Pancreas (tissue), 10 donors: ENCODE measurements around the gene RCSD1. TPM values are rescaled to one million over a fixed set of nuclear protein-coding genes. Genes with fewer than 3 reads are reported as not detected.

ENCODE experiments used
- ATAC-seq, 4 donors: fragments of 200-7000 bp; cut with Tn5 transposase; one replicate each; pipeline versions ENCODE4 v1.8.0 to v1.9.1; 2020; ENCODE audit warnings: mild to moderate bottlenecking in 4 of 4, moderate library complexity in 4 of 4
- DNase-seq, 6 donors: peaks; one replicate each; pipeline ENCODE4 v3.0.0-alpha.2; 2020
- FAIRE-seq: peaks from 2 replicates; lab custom pipeline; 2012; peaks lifted over from hg19 to GRCh38; lab: Jason Lieb, UNC
- H3K27ac ChIP-seq, 4 donors: fragments of 200-600 bp; sonication (generic); 1 replicate in 3 of 4; 2 replicates in 1 of 4; pipeline versions ENCODE4 v1.5.0 to v1.8.0; 2020
- H3K27me3 ChIP-seq, 4 donors: fragments of 200-600 bp; one replicate each; pipeline ENCODE4 v1.8.0; 2021
- H3K36me3 ChIP-seq, 3 donors: fragments of 200-600 bp; sonication (generic) in 1 of 3; one replicate each; pipeline versions ENCODE4 v1.5.0 to v1.8.0; 2020 to 2021
- H3K4me1 ChIP-seq, 3 donors: fragments of 200-600 bp; one replicate each; pipeline ENCODE4 v1.8.0; 2021
- H3K4me3 ChIP-seq, 4 donors: fragments of 200-600 bp; sonication (generic) in 2 of 4; one replicate each; pipeline versions ENCODE4 v1.5.0 to v1.8.0; 2020 to 2021
- H3K9me3 ChIP-seq, 4 donors: fragments of 200-600 bp; one replicate each; pipeline ENCODE4 v1.8.0; 2021
- CTCF ChIP-seq, 4 donors: fragments of 200-600 bp; sonication (generic) in 3 of 4; IDR thresholded peaks; one replicate each; pipeline versions ENCODE4 v1.5.0 to v1.8.0; 2021; ENCODE audit warnings: antibody characterized with exemption in 4 of 4
- WGBS, 2 donors: extraction: QIAGEN DNeasy Blood & Tissue Kit; methylation state at CpG; one replicate each; pipeline ENCODE4 v1.1.7; 2013; 5-methylcytosine and 5-hydroxymethylcytosine counted together
- intact Hi-C, 3 donors: fragments of 100-400 bp; cut with DNase I; formaldehyde crosslinking; loops; one replicate each; pipeline versions ENCODE4 v1.11.1 to v1.14.2; 2022
- polyA plus RNA-seq, 2 donors: library from polyadenylated mRNA; stranded (reverse); fragments of 200-250 nt; gene quantifications; one replicate each; pipeline ENCODE4 v1.2.3, GENCODE V29; 2013
- total RNA-seq, 6 donors: library from RNA; stranded (reverse); fragmentation: NEBNext Ultra II Directional in 4 of 6; extraction: Animal tissue kit (Norgen Biotek cat#: 25700) in 4 of 6; gene quantifications; one replicate each; pipeline versions ENCODE4 v1.2.1 to v1.2.4, GENCODE V29; 2021 to 2023
- donor health status: healthy with polysubstance abuse.
- donor health status: DM: no; HTN: no; CAD: no; lungs with moderate emphysema.
- donor health status: DM: no; HTN: no; CAD: no.
- donor health status: control.
- donor health status: control.
- donor health status: Bipolar disorder and iron deficiency.
- donor health status: DM: yes; HTN: yes; CAD: no.
- donor health status: DM: no; HTN: no; CAD: no.
- donor health status: DM: no; HTN: no; CAD: no.
- donor health status: DM: yes; HTN: yes; CAD: no.

Gene RCSD1
- total and polyA plus RNA-seq, 8 donors: 0.59 to 6.7 (median 1.6) TPM

DNA sequence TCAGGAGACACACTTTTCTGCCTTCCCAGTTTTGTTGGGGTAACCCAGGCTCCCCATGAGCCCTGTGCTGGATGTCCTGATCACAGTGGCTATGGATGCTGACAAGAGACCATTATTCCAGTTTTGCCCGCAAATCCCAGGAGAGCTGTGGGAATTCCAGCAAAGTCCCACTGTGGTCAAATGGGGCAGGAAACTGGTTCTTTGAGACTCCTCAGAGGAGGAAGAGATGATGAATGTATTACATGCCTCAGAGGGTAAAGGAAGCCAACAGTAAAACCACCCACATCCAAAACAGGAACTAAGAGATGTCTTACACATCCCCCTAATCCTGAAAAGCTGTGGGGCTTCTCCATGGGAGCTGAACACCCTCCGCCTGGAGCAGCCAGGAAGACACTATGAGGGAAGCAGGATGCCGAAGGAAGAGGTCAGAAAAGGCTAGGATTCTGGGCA is 78.9 kb downstream of the RCSD1 start:
- FAIRE-seq: no peak
- WGBS, 2 donors: 77 to 88% methylated on average over 3 of the region's 3 CpGs
- no peak for TF ChIP-seq CTCF (IDR thresholded peaks at IDR 0.05)
- Histone ChIP-seq H3K4me3 (no peak overlapping the region), H3K4me1 (no peaks in the 10 kb centered on the region), H3K36me3 (no peaks in the 10 kb centered on the region), H3K27ac (no peak overlapping the region), H3K27me3 (no peaks in the 10 kb centered on the region), H3K9me3 (no peaks in the 10 kb centered on the region)
- intact Hi-C loops: no loop called here
- DNase-seq: no peak
- no peak for ATAC-seq

- Histone ChIP-seq H3K36me3 (no peaks in the 10 kb centered on the region), H3K4me1 (no peaks in the 10 kb centered on the region), H3K4me3 (no peak overlapping the region), H3K9me3 (no peaks in the 10 kb centered on the region), H3K27ac (no peak overlapping the region), H3K27me3 (no peaks in the 10 kb centered on the region)
- no peak for TF ChIP-seq CTCF (IDR thresholded peaks at IDR 0.05)
- intact Hi-C loops: no loop called here
- WGBS, 2 donors: 82 to 90% methylated on average over 1 of the region's 1 CpG
- DNase-seq (no peak), ATAC-seq (no peak), FAIRE-seq (no peak)
Observed at GRCh38 chr1:167710836-167711235, 80.8 kb downstream of the RCSD1 start.

- H3K27me3 ChIP-seq: no peaks in the 10 kb centered on the region
- H3K27ac ChIP-seq: no peak overlapping the region
- 78 to 79% methylated on average over 3 of the region's 3 CpGs for WGBS, 2 donors
- no peak for ATAC-seq
- intact Hi-C loops: no loop called here
- H3K9me3 ChIP-seq: no peaks in the 10 kb centered on the region
- DNase-seq: no peak
- H3K36me3 ChIP-seq: no peaks in the 10 kb centered on the region
- H3K4me1 ChIP-seq: no peaks in the 10 kb centered on the region
- TF ChIP-seq CTCF (IDR thresholded peaks at IDR 0.05): no peak
- no peak for FAIRE-seq
- no peak overlapping the region for H3K4me3 ChIP-seq
Observed at GRCh38 chr1:167711797-167712196, 81.8 kb downstream of the RCSD1 start.

- H3K9me3 ChIP-seq: no peaks in the 10 kb centered on the region
- 11 to 12% methylated on average over 29 to 31 of the region's 31 CpGs for WGBS, 2 donors
- ATAC-seq: peak; percentile 0 to 6 (median 4)
- intact Hi-C loops: no loop called here
- H3K27ac ChIP-seq: peak overlapping the region; percentile 17 to 87 (median 78)
- H3K4me1 ChIP-seq: no peaks in the 10 kb centered on the region
- FAIRE-seq: no peak
- H3K4me3 ChIP-seq: peak overlapping the region; percentile 47 to 68 (median 62)
- no peaks in the 10 kb centered on the region for H3K27me3 ChIP-seq
- no peaks in the 10 kb centered on the region for H3K36me3 ChIP-seq
- no peak for TF ChIP-seq CTCF (IDR thresholded peaks at IDR 0.05)
- DNase-seq: peak; percentile 23 to 82 (median 46)
Observed at GRCh38 chr1:167713330-167714081, 83.5 kb downstream of the RCSD1 start.

GRCh38 chr1:167714098-167714438 is 84.0 kb downstream of the RCSD1 start:
- no peaks in the 10 kb centered on the region for H3K36me3 ChIP-seq
- H3K4me3 ChIP-seq: peak overlapping the region; percentile 47 to 68 (median 62)
- peak overlapping the region; percentile 73 to 87 (median 81) for H3K27ac ChIP-seq
- 0% methylated on average over 28 of the region's 28 CpGs for WGBS, 2 donors
- DNase-seq (peak in 5 of 6 donors; percentile 80 to 92 (median 89)), FAIRE-seq (no peak), ATAC-seq (peak; percentile 83 to 88 (median 86))
- H3K4me1 ChIP-seq: no peaks in the 10 kb centered on the region
- no peaks in the 10 kb centered on the region for H3K27me3 ChIP-seq
- intact Hi-C loops: no loop called here
- TF ChIP-seq CTCF (IDR thresholded peaks at IDR 0.05): no peak
- no peaks in the 10 kb centered on the region for H3K9me3 ChIP-seq
